ENCODE data around the gene ACOX2. TPM values are rescaled to one million over a fixed set of nuclear protein-coding genes. Genes with fewer than 3 reads are reported as not detected.

ACOX2 gene
- total and polyA plus RNA-seq, 2 donors (not counting 3 experiments of a cell fraction or from before 2014, with no cell fraction given): 1.5 to 10.5 TPM

DNA sequence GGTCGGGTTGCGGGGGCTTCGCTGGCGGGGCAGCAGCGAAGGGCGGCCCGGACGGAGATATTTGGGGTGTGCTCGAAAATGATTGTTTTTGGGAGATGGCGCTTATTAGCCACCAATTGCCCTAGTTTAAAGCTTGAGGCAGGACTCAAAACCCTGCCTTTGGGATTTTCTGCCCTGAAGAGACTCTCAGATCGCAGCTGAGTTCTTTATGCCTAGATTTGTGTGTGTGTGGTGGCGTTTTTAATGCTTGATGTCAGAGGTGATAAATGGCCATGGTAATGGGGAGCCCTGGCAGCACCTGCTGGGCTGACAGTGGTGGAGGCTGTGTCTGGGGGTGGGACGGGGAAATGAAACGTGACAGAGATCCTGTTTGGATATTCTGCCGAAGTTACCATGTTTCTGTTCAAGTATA, 44.5 kb downstream of the ACOX2 start:
- BruUV-seq (replicated peaks): no TSS peak
- H3K27me3 ChIP-seq (ENCODE audit: control insufficient read depth in 2 of 2, insufficient read depth in 2 of 2, low read length in 2 of 2): peaks cover 2 to 5% of the 10 kb centered on the region in 2 experiments
- intact Hi-C loops (cut with micrococcal nuclease) (loop anchor here (1.0 kb wide), 1 partner anchor 160 kb away; the partner anchor contains the start of gene PXK), dilution Hi-C loops (cut with MboI; ENCODE audit: extremely low pct_ligation_motif_present, low sequenced_read_pairs) (no loop called here)
- H3K27ac ChIP-seq (ENCODE audit: insufficient read depth, low read depth, low read length): peak overlapping the region; percentile 21
- ChIA-PET CTCF (interaction anchor here (0.7 to 4.7 kb wide), 17 partner anchors 10 to 186 kb away, joined by 3 to 27 read pairs (median 6); partner anchors contain the start of genes ACOX2, HTD2, PXK and RPP14), POLR2A (no interaction called here)
- no peaks in the 10 kb centered on the region for H3K36me3 ChIP-seq (ENCODE audit: control insufficient read depth in 2 of 2, extremely low read depth in 1 of 2, insufficient read depth in 2 of 2, low read length in 2 of 2)
- H3K4me3 ChIP-seq (replicated peaks in 1 of 3; ENCODE audit: insufficient read depth in 1 of 3, low read depth in 1 of 3, low read length in 3 of 3): peak overlapping the region; percentile 67 to 90 (median 86)
- peaks cover 41% of the 10 kb centered on the region for H3K79me2 ChIP-seq (ENCODE audit: control insufficient read depth, insufficient read depth, low read length)
- no peaks in the 10 kb centered on the region for H3K9me1 ChIP-seq (replicated peaks; ENCODE audit: control insufficient read depth, extremely low read depth, insufficient read depth, low read length)
- FAIRE-seq (peak; percentile 55), DNase-seq (ENCODE audit: low read depth, low spot score) (peak; percentile 34)
- H3K9ac ChIP-seq (replicated peaks; ENCODE audit: extremely low read depth, insufficient read depth, low read length): peak overlapping the region; percentile 81
- H2AFZ ChIP-seq (ENCODE audit: low read depth, low read length): peak overlapping the region; percentile 81
- TF ChIP-seq EZH2 (IDR thresholded peaks at IDR 0.05; ENCODE audit: borderline replicate concordance, low read depth, low read length, severe bottlenecking) (no peak), GATA2 (IDR thresholded peaks at IDR 0.05; ENCODE audit: insufficient read depth, insufficient read length, low read depth, low read length) (no peak), POLR2A (IDR thresholded peaks at IDR 0.05; ENCODE audit: low read depth, low read length) (no peak)
- TF ChIP-seq, protein P1, sequence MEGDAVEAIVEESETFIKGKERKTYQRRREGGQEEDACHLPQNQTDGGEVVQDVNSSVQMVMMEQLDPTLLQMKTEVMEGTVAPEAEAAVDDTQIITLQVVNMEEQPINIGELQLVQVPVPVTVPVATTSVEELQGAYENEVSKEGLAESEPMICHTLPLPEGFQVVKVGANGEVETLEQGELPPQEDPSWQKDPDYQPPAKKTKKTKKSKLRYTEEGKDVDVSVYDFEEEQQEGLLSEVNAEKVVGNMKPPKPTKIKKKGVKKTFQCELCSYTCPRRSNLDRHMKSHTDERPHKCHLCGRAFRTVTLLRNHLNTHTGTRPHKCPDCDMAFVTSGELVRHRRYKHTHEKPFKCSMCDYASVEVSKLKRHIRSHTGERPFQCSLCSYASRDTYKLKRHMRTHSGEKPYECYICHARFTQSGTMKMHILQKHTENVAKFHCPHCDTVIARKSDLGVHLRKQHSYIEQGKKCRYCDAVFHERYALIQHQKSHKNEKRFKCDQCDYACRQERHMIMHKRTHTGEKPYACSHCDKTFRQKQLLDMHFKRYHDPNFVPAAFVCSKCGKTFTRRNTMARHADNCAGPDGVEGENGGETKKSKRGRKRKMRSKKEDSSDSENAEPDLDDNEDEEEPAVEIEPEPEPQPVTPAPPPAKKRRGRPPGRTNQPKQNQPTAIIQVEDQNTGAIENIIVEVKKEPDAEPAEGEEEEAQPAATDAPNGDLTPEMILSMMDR (IDR thresholded peaks at IDR 0.05; ENCODE audit: extremely low read depth in 1 of 2, insufficient read depth in 1 of 2, low read depth in 1 of 2, low read length in 2 of 2): no peak
- H3K4me2 ChIP-seq (ENCODE audit: insufficient read depth, low read length): peak overlapping the region; percentile 93
- peaks cover 12% of the 10 kb centered on the region for H3K4me1 ChIP-seq (ENCODE audit: control insufficient read depth, extremely low read depth, insufficient read depth, low read length)
- no peaks in the 10 kb centered on the region for H4K20me1 ChIP-seq (replicated peaks; ENCODE audit: control insufficient read depth, extremely low read depth, insufficient read depth, low read length)
- H3K9me3 ChIP-seq (replicated peaks; ENCODE audit: control insufficient read depth, insufficient read depth, low read length): no peaks in the 10 kb centered on the region
